ENCODE measurements around the gene MIA.
A peak's percentile ranks its signal among the peaks of the same experiment; 100 is the strongest.
"Not testable (repeated sequence)": the region's sequence is repeated elsewhere in the genome, so short reads cannot be mapped to it uniquely, and the experiment has no call there.

Gene MIA

DNA sequence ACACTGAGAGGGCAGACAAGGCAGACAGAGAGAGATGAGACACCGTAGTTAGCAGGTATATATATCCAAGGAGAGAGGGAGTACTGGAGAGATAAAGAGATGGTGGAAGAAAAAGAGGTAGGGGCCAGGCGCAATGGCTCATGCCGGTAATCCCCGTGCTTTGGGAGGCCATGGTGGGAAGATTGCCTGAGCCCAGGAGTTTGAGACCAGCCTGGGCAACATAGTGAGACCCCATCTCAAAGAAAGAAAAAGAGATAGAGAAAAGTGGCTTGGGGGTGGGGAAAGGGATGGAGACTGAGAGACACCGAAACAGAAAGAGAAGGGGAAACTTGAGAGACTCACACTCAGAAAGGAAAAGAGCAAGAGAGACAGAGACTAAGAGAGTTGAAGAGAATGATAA lies 5.3 kb downstream of the MIA start:
- no peak for DNase-seq (ENCODE audit: low spot score)

DNA sequence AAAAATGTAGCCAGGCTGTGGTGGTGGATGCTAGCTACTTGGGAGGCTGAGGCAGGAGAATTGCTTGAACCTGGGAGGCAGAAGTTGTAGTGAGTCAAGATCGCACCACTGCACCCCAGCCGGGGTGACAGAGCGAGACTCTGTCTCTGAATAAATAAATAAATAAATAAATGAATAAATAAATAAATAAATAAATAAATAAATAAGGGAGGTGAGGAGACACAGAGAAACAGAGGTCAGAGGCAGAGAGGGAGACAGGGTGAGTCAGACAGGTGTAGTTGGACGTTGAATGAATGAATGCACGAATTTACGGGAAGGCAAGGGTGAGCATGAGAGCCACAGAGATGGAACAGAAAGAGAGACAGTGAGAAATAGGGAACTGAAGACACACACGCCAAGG lies 5.8 kb downstream of the MIA start:
- no peak for DNase-seq (ENCODE audit: low spot score)

DNA sequence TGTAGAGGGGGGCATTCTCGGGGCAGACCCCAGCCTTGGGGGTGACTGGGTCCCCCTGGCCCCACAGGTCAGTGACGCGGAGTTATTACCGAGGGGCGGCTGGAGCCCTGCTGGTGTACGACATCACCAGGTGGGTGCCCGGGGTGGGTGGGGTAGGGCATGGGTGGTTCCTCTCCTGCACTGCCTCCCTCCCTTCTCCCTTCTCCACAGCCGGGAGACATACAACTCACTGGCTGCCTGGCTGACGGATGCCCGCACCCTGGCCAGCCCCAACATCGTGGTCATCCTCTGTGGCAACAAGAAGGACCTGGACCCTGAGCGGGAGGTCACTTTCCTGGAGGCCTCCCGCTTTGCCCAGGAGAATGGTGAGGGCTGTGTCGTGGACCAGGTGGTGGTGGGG lies 8.4 kb downstream of the MIA start:
- DNase-seq (ENCODE audit: low spot score), result no peak

- DNase-seq (ENCODE audit: low spot score), result not testable (repeated sequence)
Measured at GRCh38 chr19:40784146-40784545, 8.8 kb downstream of the MIA start.

DNA sequence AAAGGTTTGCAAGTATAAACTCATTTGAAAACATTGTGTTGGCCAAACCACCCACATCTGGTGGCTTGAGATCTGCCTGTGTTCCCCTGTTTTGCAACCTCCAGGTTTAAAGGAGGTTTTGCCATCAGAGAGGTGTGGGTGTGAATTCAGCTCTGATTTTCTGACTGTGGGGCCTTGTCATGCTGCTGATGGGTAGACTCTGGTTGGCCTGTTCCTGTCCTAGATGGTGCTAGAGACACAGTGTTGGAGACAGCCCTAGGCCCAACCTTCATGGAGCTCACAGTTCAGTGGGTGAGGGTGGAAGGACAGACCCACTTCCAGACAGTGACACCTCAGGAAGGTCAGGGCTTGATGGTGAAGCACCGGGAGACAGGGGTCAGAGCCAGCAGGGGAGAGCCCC lies 10.2 kb downstream of the MIA start:
- no peak for DNase-seq (ENCODE audit: low spot score)

- no peak for DNase-seq (ENCODE audit: low spot score)
Measured at GRCh38 chr19:40786060-40787037, 11.0 kb downstream of the MIA start.

DNA sequence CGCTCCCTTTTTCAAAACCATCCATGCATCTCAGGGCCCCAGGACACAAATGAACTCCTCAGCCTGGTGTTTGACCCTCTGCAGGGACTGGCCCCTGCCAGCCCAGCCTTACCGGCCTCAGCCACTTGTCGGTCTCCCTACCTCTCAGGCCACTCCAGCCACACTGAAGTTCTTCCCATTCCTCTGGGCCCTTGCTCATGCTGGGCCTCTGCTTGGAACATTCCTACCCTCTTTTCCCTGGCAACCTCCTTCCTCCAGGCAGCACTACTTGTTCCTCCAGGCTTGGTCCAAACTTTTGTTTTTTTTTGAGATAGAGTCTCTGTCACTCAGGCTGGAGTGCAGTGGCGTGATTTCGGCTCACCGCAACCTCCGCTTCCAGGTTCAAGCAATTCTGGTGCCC lies 16.0 kb downstream of the MIA start:
- no peak for DNase-seq (ENCODE audit: low spot score)

- DNase-seq (ENCODE audit: low spot score), result no peak
Measured at GRCh38 chr19:40791996-40792395, 16.7 kb downstream of the MIA start.

DNA sequence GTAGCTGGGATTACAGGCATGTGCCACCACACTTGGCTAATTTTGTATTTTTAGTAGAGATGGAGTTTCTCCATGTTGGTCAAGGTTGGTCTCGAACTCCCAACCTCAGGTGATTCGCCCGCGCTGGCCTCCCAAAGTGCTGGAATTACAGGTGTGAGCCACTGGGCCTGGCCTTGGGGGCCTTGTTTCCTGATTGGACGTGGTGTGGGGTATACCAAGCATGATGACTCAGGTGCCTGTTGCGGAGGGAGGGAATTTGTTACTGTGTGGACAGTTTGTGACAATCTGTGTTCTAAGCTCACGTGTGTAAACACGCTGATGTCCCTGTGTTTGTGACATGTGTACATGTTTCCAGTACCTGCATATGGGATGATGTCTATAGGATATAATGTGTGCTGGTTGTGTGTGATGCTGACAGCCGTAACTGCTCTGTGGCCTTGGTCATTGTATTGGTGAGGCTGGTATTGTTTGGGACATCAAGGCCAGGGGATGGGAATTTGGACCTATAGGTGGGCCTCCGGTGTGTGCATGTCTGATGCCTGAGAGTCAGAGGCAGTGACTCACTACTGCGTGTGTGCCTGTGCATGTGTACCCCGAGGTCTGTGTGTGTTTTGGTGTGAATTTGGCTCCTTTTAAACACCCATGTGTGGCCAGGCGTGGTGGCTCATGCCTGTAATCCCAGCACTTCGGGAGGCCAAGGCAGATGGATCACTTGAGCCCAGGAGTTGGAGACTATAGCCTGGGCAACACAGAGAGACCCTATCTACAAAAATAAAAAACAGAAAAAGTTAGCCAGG lies 22.0 kb downstream of the MIA start:
- DNase-seq (ENCODE audit: low spot score), result no peak

- DNase-seq (ENCODE audit: low spot score), result peak; percentile 48
Measured at GRCh38 chr19:40797963-40798682, 22.8 kb downstream of the MIA start.

- DNase-seq (ENCODE audit: low spot score), result peak; percentile 99
Measured at GRCh38 chr19:40798683-40799557, 23.6 kb downstream of the MIA start, which contains the start of gene EGLN2. Gene EGLN2 (plus strand): TSS chr19:40799191. CDS start chr19:40800573, 1,382 bp downstream.

DNA sequence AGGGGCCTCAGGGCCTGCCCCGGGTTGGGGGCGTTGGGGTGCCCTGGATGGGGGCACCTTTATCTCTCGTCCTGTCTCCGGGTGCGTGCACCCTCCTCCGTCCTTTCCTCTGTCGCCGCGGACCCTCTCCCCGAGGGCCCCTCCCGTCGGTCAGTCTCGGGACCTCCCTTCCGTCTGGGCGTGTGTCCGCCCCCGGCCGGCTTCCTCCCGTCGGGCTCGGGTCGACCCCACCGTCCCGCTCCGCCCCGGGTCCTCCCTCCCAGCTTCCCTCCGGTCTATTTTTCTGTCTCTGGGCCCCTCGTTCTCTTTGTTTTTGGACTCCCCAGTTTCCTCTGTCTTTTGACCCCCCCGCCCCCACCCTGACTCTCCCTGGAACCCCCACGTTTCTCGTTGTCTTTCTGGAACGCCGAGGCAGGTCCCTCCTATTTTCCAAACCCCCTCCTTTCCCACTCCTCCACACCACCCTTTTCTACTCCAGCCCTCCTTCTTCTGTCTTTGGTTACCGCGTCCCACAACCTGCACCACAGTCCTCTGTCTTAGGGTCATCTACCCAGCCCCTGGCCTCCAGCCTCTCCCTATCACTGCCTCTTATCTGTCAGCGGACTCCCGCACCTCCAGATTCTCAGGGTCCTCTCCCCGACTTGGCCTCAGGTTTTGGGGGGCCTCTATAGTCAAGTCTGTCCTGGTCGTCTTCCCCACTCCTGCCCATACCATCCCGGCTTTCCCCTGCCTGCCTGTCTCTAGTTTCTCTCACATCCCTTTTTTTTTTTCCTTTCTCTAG lies 24.4 kb downstream of the MIA start:
- DNase-seq (ENCODE audit: low spot score), result no peak

DNA sequence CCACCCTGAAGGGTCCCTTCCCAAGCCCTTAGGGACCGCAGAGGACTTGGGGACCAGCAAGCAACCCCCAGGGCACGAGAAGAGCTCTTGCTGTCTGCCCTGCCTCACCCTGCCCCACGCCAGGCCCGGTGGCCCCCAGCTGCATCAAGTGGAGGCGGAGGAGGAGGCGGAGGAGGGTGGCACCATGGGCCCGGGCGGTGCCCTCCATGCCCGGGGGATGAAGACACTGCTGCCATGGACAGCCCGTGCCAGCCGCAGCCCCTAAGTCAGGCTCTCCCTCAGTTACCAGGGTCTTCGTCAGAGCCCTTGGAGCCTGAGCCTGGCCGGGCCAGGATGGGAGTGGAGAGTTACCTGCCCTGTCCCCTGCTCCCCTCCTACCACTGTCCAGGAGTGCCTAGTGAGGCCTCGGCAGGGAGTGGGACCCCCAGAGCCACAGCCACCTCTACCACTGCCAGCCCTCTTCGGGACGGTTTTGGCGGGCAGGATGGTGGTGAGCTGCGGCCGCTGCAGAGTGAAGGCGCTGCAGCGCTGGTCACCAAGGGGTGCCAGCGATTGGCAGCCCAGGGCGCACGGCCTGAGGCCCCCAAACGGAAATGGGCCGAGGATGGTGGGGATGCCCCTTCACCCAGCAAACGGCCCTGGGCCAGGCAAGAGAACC lies 25.1 kb downstream of the MIA start:
- no peak for DNase-seq (ENCODE audit: low spot score)

- DNase-seq (ENCODE audit: low spot score), result no peak
Measured at GRCh38 chr19:40800997-40801377, 25.7 kb downstream of the MIA start.

DNA sequence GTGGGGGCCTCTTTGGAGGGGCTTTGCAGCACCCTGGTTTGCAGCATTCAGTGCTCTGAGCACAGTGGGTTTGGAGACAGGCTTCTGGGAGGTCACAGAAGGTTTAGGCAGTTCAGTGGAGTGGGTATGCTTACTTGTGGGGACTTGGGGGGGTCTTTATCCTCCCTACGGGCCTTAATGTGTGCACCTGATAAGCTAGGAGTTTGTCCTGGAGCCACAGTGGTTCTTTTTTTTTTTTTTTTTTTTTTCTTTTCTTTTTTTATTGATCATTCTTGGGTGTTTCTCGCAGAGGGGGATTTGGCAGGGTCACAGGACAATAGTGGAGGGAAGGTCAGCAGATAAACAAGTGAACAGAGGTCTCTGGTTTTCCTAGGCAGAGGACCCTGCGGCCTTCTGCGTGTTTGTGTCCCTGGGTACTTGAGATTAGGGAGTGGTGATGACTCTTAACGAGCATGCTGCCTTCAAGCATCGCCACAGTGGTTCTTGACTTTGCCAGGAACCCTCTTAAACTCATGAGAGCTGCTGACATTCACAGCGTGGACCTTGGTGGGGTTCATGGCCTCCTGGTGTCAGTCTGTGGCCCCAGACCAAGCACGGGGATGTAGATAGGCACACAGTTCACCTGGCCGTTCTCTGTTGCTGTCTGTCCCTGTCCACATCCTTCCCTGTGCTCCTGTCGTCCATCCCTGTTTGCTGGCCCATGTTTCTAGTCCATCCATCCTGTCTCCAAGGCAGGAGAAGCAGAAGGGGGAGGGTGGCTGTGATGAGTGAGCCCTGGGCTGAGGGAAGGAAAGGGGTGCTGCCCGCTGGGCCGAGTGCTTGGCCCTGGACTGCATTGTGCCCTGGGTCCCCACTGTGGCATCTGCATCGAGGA lies 26.3 kb downstream of the MIA start:
- DNase-seq (ENCODE audit: low spot score), result no peak

GRCh38 chr19:40802300-40803169 lies 27.2 kb downstream of the MIA start:
- DNase-seq (ENCODE audit: low spot score), result no peak

DNA sequence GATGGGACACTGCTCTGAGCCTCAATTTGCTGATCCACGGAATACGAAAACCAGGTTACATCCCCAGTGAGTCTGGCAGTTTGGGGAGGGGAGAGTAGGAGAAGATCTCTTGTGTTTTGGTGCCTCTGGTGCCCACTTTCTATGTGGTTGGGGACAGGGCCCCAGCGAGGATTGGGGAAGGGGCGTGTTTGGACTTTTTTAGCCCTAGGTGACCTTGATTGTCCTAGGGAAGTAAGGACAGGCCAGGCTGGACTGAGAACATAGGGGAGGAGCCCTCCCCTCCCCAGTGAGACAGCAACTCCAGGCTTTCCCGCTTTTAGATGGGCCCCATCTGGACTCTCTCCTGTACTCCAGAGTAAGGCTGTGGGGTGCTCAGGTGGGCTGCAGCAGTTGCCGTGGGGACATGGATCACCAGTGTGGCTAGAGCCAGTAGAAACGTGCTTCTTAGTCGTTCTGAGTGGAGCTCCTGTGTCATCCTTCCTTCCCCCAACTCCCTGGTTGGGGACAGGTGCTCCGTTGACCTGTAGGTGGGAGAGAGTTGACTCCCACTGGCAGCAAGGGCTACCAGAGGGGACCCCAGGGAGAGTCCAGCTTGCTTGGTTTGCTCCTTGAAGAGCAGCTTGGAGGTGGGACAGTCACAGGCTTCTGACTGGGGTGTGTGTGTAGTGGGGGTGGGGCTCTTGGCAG lies 28.0 kb downstream of the MIA start:
- no peak for DNase-seq (ENCODE audit: low spot score)

All from COLO829 (cell line).